Measurements from ENCODE around the gene CALR.
"Not testable (repeated sequence)": the region's sequence is repeated elsewhere in the genome, so short reads cannot be mapped to it uniquely, and the experiment has no call there.

The CALR gene

GRCh38 chr19:12947702-12948611, 9.5 kb downstream of the CALR start:
- Histone ChIP-seq H3K4me3 (replicated peaks; ENCODE audit: insufficient read depth, low read length) (no peak overlapping the region), H3K27me3 (ENCODE audit: insufficient read depth, poor library complexity, severe bottlenecking) (no peaks in the 10 kb centered on the region), H3K27ac (replicated peaks) (peak overlapping the region; percentile 75)
- TF ChIP-seq SPI1 (IDR thresholded peaks at IDR 0.05; ENCODE audit: borderline replicate concordance, low read depth) (no peak), GABPA (IDR thresholded peaks at IDR 0.05; ENCODE audit: low read depth) (no peak), POLR2AphosphoS5 (IDR thresholded peaks at IDR 0.05; ENCODE audit: low read depth) (no peak; the same call in 1 of the 2 replicates), REST (IDR thresholded peaks at IDR 0.05; ENCODE audit: insufficient replicate concordance, low read depth) (no peak)
- TF ChIP-seq, protein P1, sequence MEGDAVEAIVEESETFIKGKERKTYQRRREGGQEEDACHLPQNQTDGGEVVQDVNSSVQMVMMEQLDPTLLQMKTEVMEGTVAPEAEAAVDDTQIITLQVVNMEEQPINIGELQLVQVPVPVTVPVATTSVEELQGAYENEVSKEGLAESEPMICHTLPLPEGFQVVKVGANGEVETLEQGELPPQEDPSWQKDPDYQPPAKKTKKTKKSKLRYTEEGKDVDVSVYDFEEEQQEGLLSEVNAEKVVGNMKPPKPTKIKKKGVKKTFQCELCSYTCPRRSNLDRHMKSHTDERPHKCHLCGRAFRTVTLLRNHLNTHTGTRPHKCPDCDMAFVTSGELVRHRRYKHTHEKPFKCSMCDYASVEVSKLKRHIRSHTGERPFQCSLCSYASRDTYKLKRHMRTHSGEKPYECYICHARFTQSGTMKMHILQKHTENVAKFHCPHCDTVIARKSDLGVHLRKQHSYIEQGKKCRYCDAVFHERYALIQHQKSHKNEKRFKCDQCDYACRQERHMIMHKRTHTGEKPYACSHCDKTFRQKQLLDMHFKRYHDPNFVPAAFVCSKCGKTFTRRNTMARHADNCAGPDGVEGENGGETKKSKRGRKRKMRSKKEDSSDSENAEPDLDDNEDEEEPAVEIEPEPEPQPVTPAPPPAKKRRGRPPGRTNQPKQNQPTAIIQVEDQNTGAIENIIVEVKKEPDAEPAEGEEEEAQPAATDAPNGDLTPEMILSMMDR (IDR thresholded peaks at IDR 0.05; ENCODE audit: insufficient read depth, low read length) = no peak
- DNase-seq (ENCODE audit: low read depth in 1 of 2, low spot score in 1 of 2) = no peak

- TF ChIP-seq REST (IDR thresholded peaks at IDR 0.05; ENCODE audit: insufficient replicate concordance, low read depth) = no peak
- no peak for TF ChIP-seq GABPA (IDR thresholded peaks at IDR 0.05; ENCODE audit: low read depth)
- no peak for TF ChIP-seq POLR2AphosphoS5 (IDR thresholded peaks at IDR 0.05; ENCODE audit: low read depth)
- no peak for TF ChIP-seq SPI1 (IDR thresholded peaks at IDR 0.05; ENCODE audit: borderline replicate concordance, low read depth)
- TF ChIP-seq, protein P1 (IDR thresholded peaks at IDR 0.05; ENCODE audit: insufficient read depth, low read length) = no peak
- DNase-seq (ENCODE audit: low read depth in 1 of 2, low spot score in 1 of 2) = no peak
- no peaks in the 10 kb centered on the region for H3K27me3 ChIP-seq (ENCODE audit: insufficient read depth, poor library complexity, severe bottlenecking)
- H3K27ac ChIP-seq (replicated peaks) = 0 out of 2 replicates have a peak overlapping the region, but pooled peaks have one; percentile 4
- H3K4me3 ChIP-seq (replicated peaks; ENCODE audit: insufficient read depth, low read length) = no peak overlapping the region
Observed at GRCh38 chr19:12948612-12949362, 10.4 kb downstream of the CALR start.

DNA sequence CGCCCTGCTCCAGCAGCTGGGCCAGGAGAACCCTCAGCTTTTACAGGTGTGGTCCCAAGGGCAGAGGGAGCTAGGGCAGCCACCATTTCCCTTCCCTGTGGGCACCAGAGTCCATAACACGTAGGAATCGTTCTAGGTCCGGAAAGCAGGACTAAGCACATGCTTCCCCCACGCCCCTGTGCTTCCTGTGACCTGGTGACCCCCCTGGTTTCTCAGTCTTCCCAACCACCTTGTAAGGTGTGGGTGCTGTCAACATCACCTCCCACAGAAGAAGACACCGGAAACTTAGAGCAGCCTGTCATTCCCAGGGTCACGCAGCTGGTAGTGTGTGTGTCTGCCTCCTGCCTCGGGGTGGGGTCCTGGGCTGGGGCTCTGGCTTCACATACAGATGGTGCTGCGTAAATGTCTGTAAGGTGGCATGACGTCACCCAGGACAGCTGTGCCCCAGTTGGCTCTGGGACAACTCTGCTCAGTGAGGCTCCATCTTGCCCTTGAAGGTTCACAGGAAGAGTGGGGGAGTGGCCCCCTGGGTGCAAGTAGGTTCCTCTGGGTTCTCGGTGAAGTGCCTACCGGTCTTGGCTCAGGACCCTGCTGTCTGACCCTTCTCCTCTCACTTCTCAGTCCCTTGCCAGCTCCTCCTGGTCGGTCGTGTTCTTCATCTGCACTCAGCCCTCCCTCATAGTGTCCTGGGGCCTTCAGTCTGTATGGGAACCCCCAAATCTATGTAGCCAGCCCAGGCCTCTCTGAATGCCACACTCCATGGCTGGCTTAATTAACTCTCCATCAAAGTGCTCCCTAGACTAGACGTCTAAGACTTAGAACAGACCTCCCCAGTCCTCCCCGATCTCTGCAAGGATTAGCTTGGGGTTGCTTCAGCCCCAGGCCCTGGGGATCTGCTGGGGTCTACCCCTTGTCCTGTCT, 11.2 kb downstream of the CALR start:
- no peak overlapping the region for H3K4me3 ChIP-seq (replicated peaks; ENCODE audit: insufficient read depth, low read length)
- H3K27me3 ChIP-seq (ENCODE audit: insufficient read depth, poor library complexity, severe bottlenecking) = no peaks in the 10 kb centered on the region
- peak overlapping the region; percentile 33 for H3K27ac ChIP-seq (replicated peaks)
- TF ChIP-seq POLR2AphosphoS5 (IDR thresholded peaks at IDR 0.05; ENCODE audit: low read depth) (no peak), GABPA (IDR thresholded peaks at IDR 0.05; ENCODE audit: low read depth) (no peak), REST (IDR thresholded peaks at IDR 0.05; ENCODE audit: insufficient replicate concordance, low read depth) (no peak), SPI1 (IDR thresholded peaks at IDR 0.05; ENCODE audit: borderline replicate concordance, low read depth) (no peak)
- TF ChIP-seq, protein P1 (IDR thresholded peaks at IDR 0.05; ENCODE audit: insufficient read depth, low read length) = no peak
- no peak for DNase-seq (ENCODE audit: low read depth in 1 of 2, low spot score in 1 of 2)

DNA sequence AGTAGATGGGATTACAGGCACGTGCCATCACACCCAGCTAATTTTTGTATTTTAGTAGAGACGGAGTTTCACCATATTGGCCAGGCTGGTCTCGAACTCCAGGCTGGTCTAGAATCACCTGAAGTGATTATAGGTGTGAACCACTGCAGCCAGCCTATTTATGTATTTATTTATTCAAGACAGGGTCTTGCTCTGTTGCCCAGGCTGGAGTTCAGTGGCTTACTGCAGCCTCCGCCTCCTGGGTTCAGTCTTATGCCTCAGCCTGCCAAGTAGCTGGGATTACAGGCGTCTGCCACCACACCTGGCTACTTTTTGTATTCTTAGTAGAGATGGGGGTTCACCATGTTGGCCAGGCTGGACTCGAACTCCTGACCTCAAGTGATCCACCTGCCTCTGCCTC, 13.6 kb downstream of the CALR start:
- H3K27me3 ChIP-seq (ENCODE audit: insufficient read depth, poor library complexity, severe bottlenecking); H3K4me3 ChIP-seq (replicated peaks; ENCODE audit: insufficient read depth, low read length); DNase-seq (ENCODE audit: low read depth in 1 of 2, low spot score in 1 of 2): not testable (repeated sequence)
- peak overlapping the region; percentile 53 for H3K27ac ChIP-seq (replicated peaks)

Measured in HL-60 (cell line).